ENCODE data around the gene ZP2. TPM values are rescaled to one million over a fixed set of nuclear protein-coding genes. Genes with fewer than 3 reads are reported as not detected.

ZP2 gene
- total and polyA plus RNA-seq, 8 donors: 0.05 to 0.55 TPM; not detected in 6

DNA sequence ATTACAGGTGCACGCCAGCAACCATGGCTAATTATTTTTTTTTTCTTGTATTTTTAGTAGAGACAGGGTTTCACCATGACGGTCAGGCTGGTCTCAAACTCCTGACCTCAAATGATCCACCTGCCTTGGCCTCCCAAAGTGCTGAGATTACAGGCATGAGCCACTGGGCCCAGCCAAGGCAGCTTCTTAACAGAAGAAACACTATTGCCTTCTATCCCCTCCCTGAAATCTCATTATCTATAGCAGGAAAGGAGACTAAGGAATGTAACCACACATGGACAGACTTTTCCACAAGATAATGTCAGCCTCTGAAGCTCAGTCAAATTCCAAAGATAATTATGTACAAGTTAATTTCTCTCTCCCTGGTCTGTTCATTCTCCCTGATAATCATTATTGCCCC lies 5.7 kb upstream of the ZP2 start:
- Histone ChIP-seq H3K27me3 (peaks cover 0 to 38% (median 0%) of the 10 kb centered on the region in 3 donors), H3K36me3 (no peaks in the 10 kb centered on the region), H3K27ac (no peak overlapping the region), H3K9me3 (no peaks in the 10 kb centered on the region), H3K4me1 (no peaks in the 10 kb centered on the region), H3K4me3 (no peak overlapping the region)
- TF ChIP-seq, protein P1, sequence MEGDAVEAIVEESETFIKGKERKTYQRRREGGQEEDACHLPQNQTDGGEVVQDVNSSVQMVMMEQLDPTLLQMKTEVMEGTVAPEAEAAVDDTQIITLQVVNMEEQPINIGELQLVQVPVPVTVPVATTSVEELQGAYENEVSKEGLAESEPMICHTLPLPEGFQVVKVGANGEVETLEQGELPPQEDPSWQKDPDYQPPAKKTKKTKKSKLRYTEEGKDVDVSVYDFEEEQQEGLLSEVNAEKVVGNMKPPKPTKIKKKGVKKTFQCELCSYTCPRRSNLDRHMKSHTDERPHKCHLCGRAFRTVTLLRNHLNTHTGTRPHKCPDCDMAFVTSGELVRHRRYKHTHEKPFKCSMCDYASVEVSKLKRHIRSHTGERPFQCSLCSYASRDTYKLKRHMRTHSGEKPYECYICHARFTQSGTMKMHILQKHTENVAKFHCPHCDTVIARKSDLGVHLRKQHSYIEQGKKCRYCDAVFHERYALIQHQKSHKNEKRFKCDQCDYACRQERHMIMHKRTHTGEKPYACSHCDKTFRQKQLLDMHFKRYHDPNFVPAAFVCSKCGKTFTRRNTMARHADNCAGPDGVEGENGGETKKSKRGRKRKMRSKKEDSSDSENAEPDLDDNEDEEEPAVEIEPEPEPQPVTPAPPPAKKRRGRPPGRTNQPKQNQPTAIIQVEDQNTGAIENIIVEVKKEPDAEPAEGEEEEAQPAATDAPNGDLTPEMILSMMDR (IDR thresholded peaks at IDR 0.05): no peak
- TF ChIP-seq EP300 (IDR thresholded peaks at IDR 0.05) (no peak), POLR2AphosphoS5 (IDR thresholded peaks at IDR 0.05) (no peak), POLR2A (IDR thresholded peaks at IDR 0.05) (no peak)
- WGBS, 5 donors: 82 to 93% (median 84%) methylated on average over 2 of the region's 2 CpGs
- DNase-seq: no peak
- intact Hi-C loops (cut with DNase I; ENCODE audit: low total_unique reads): no loop called here

DNA sequence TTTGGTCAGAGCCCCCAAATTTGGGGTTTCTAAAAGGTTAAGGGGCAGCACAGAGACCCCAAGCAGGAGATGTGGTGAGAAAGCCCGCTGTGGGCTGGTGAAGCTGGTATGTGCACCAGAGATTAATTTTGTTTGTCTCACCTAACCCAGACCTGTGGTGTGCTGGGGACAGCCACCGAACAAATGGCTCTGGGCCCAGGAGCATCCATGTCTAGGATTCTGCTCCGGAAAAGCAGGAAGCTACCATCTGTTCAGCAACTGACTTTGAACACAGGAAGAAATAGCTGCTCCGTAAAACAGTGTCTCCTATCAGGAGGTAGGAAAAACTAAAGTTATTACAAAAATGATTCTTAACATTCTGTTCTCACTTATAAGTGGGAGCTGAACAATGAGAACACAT lies 2.7 kb upstream of the ZP2 start:
- WGBS, 5 donors: 56 to 83% (median 73%) methylated on average over 4 of the region's 4 CpGs
- no peaks in the 10 kb centered on the region for H3K4me1 ChIP-seq
- DNase-seq: no peak
- H3K36me3 ChIP-seq: no peaks in the 10 kb centered on the region
- H3K9me3 ChIP-seq: no peaks in the 10 kb centered on the region
- TF ChIP-seq EP300 (IDR thresholded peaks at IDR 0.05): no peak
- TF ChIP-seq POLR2AphosphoS5 (IDR thresholded peaks at IDR 0.05): no peak
- TF ChIP-seq, protein P1 (IDR thresholded peaks at IDR 0.05): no peak
- no peak for TF ChIP-seq POLR2A (IDR thresholded peaks at IDR 0.05)
- H3K27me3 ChIP-seq: peaks cover 0 to 47% (median 0%) of the 10 kb centered on the region in 3 donors
- no peak overlapping the region for H3K4me3 ChIP-seq
- intact Hi-C loops (cut with DNase I; ENCODE audit: low total_unique reads): no loop called here
- no peak overlapping the region for H3K27ac ChIP-seq

DNA sequence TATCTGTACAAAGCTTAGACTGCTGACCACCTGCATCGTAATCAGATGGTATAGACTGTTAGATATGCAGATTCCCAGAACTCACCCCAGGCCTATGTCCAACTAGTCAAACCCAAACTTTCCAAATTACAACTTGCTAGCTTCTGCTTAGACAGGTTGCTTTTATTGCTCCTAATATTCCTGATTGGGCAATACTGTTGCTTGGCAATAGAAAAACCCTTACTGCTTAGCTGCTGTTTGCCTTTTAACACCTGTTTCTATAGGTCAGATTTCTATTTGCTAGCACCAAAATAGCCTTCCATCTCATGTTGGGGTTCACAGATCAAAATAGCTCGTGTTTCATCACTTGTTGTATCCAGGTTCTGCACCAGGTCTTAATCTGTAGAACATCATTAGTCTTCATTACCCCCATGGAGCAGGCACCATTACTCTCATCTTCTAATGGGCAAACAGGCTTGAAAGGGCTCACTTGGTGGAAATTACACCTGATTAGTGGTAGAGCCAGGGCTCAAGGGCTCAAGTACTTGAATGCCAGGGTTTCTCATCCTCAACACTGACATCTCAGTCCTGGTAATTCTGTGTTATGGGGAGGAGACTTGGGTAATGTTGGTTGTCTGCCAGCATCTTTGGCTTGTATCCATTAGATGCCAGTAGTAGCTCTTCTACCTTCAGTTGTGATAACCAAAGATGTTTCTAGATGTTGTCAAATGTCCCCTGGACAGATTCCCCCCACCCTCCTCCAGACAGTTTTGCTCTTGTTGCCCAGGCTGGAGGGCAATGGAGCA lies 2.7 kb downstream of the ZP2 start:
- TF ChIP-seq POLR2AphosphoS5 (IDR thresholded peaks at IDR 0.05) (no peak), POLR2A (IDR thresholded peaks at IDR 0.05) (no peak), EP300 (IDR thresholded peaks at IDR 0.05) (no peak)
- TF ChIP-seq, protein P1 (IDR thresholded peaks at IDR 0.05): no peak
- no peak for DNase-seq
- 53 to 64% (median 57%) methylated on average over 2 of the region's 2 CpGs for WGBS, 5 donors
- intact Hi-C loops (cut with DNase I; ENCODE audit: low total_unique reads): no loop called here
- H3K4me3 ChIP-seq: no peak overlapping the region
- H3K27ac ChIP-seq: no peak overlapping the region
- no peaks in the 10 kb centered on the region for H3K36me3 ChIP-seq
- H3K4me1 ChIP-seq: no peaks in the 10 kb centered on the region
- H3K9me3 ChIP-seq: no peaks in the 10 kb centered on the region
- peaks cover 0 to 25% (median 0%) of the 10 kb centered on the region in 3 donors for H3K27me3 ChIP-seq

- no peak overlapping the region for H3K27ac ChIP-seq
- no peak overlapping the region for H3K4me3 ChIP-seq
- no peaks in the 10 kb centered on the region for H3K9me3 ChIP-seq
- intact Hi-C loops (cut with DNase I; ENCODE audit: low total_unique reads): no loop called here
- no peaks in the 10 kb centered on the region for H3K4me1 ChIP-seq
- WGBS, 5 donors: 85 to 97% (median 94%) methylated on average over 4 of the region's 4 CpGs
- H3K27me3 ChIP-seq: peaks cover 0 to 9% (median 0%) of the 10 kb centered on the region in 3 donors
- H3K36me3 ChIP-seq: no peaks in the 10 kb centered on the region
- TF ChIP-seq EP300 (IDR thresholded peaks at IDR 0.05) (no peak), POLR2AphosphoS5 (IDR thresholded peaks at IDR 0.05) (no peak), POLR2A (IDR thresholded peaks at IDR 0.05) (no peak)
- TF ChIP-seq, protein P1 (IDR thresholded peaks at IDR 0.05): no peak
- no peak for DNase-seq
These were observed 4.8 kb downstream of the ZP2 start for GRCh38 chr16:21206550-21206949.
